Measurements from ENCODE around the gene DEFB114. TPM values are rescaled to one million over a fixed set of nuclear protein-coding genes. Genes with fewer than 3 reads are reported as not detected.
"Not testable (repeated sequence)": the region's sequence is repeated elsewhere in the genome, so short reads cannot be mapped to it uniquely, and the experiment has no call there.

The DEFB114 gene
- total RNA-seq, 1 experiment from 2014 or later, result not detected

GRCh38 chr6:49951926-49952325 is 12.0 kb downstream of the DEFB114 start:
- H3K27me3 ChIP-seq (ENCODE audit: low read length), result no peaks in the 10 kb centered on the region
- DNase-seq, result no peak
- H3K27ac ChIP-seq (ENCODE audit: low read length), result no peak overlapping the region
- H3K36me3 ChIP-seq (ENCODE audit: insufficient read depth, low read length), result no peaks in the 10 kb centered on the region
- peaks cover 11% of the 10 kb centered on the region for H3K9me3 ChIP-seq (ENCODE audit: low read length)
- H3K9ac ChIP-seq (ENCODE audit: low read length), result no peak overlapping the region
- no peaks in the 10 kb centered on the region for H4K20me1 ChIP-seq (ENCODE audit: insufficient read depth, low read depth, low read length)
- no peak overlapping the region for H2AFZ ChIP-seq (ENCODE audit: low read length)
- H3K79me2 ChIP-seq (ENCODE audit: low read length), result no peaks in the 10 kb centered on the region
- H3K4me3 ChIP-seq (ENCODE audit: low read length), result no peak overlapping the region
- H3K9me2 ChIP-seq (replicated peaks; ENCODE audit: insufficient read depth, low read length), result no peaks in the 10 kb centered on the region
- H3K4me2 ChIP-seq (ENCODE audit: low read depth, low read length, poor library complexity, severe bottlenecking), result no peak overlapping the region
- no peaks in the 10 kb centered on the region for H3K4me1 ChIP-seq (ENCODE audit: low read length)

GRCh38 chr6:49950415-49950751 is 13.6 kb downstream of the DEFB114 start:
- H3K9ac ChIP-seq (ENCODE audit: low read length), result no peak overlapping the region
- H3K27me3 ChIP-seq (ENCODE audit: low read length), result no peaks in the 10 kb centered on the region
- H3K9me2 ChIP-seq (replicated peaks; ENCODE audit: insufficient read depth, low read length), result no peaks in the 10 kb centered on the region
- no peak overlapping the region for H3K27ac ChIP-seq (ENCODE audit: low read length)
- peaks cover 11% of the 10 kb centered on the region for H3K9me3 ChIP-seq (ENCODE audit: low read length)
- no peaks in the 10 kb centered on the region for H3K79me2 ChIP-seq (ENCODE audit: low read length)
- no peak overlapping the region for H3K4me2 ChIP-seq (ENCODE audit: low read depth, low read length, poor library complexity, severe bottlenecking)
- H3K36me3 ChIP-seq (ENCODE audit: insufficient read depth, low read length), result no peaks in the 10 kb centered on the region
- no peaks in the 10 kb centered on the region for H3K4me1 ChIP-seq (ENCODE audit: low read length)
- DNase-seq, result no peak
- H4K20me1 ChIP-seq (ENCODE audit: insufficient read depth, low read depth, low read length), result no peaks in the 10 kb centered on the region
- H3K4me3 ChIP-seq (ENCODE audit: low read length), result no peak overlapping the region
- H2AFZ ChIP-seq (ENCODE audit: low read length), result no peak overlapping the region

- no peaks in the 10 kb centered on the region for H4K20me1 ChIP-seq (ENCODE audit: insufficient read depth, low read depth, low read length)
- H3K9ac ChIP-seq (ENCODE audit: low read length), result no peak overlapping the region
- no peaks in the 10 kb centered on the region for H3K79me2 ChIP-seq (ENCODE audit: low read length)
- H3K9me3 ChIP-seq (ENCODE audit: low read length), result peaks cover 13% of the 10 kb centered on the region
- no peaks in the 10 kb centered on the region for H3K27me3 ChIP-seq (ENCODE audit: low read length)
- H3K9me2 ChIP-seq (replicated peaks; ENCODE audit: insufficient read depth, low read length), result no peaks in the 10 kb centered on the region
- no peaks in the 10 kb centered on the region for H3K36me3 ChIP-seq (ENCODE audit: insufficient read depth, low read length)
- no peak overlapping the region for H3K4me3 ChIP-seq (ENCODE audit: low read length)
- H3K4me2 ChIP-seq (ENCODE audit: low read depth, low read length, poor library complexity, severe bottlenecking), result no peak overlapping the region
- no peak for DNase-seq
- no peak overlapping the region for H2AFZ ChIP-seq (ENCODE audit: low read length)
- no peak overlapping the region for H3K27ac ChIP-seq (ENCODE audit: low read length)
- H3K4me1 ChIP-seq (ENCODE audit: low read length), result no peaks in the 10 kb centered on the region
These were observed 14.9 kb downstream of the DEFB114 start for GRCh38 chr6:49949062-49949461.

- H2AFZ ChIP-seq (ENCODE audit: low read length), result no peak overlapping the region
- H3K9me2 ChIP-seq (replicated peaks; ENCODE audit: insufficient read depth, low read length), result no peaks in the 10 kb centered on the region
- DNase-seq, result no peak
- H3K79me2 ChIP-seq (ENCODE audit: low read length), result no peaks in the 10 kb centered on the region
- H3K4me1 ChIP-seq (ENCODE audit: low read length), result no peaks in the 10 kb centered on the region
- no peaks in the 10 kb centered on the region for H4K20me1 ChIP-seq (ENCODE audit: insufficient read depth, low read depth, low read length)
- no peaks in the 10 kb centered on the region for H3K36me3 ChIP-seq (ENCODE audit: insufficient read depth, low read length)
- H3K27ac ChIP-seq (ENCODE audit: low read length), result no peak overlapping the region
- H3K9ac ChIP-seq (ENCODE audit: low read length), result no peak overlapping the region
- H3K27me3 ChIP-seq (ENCODE audit: low read length), result no peaks in the 10 kb centered on the region
- H3K4me2 ChIP-seq (ENCODE audit: low read depth, low read length, poor library complexity, severe bottlenecking), result no peak overlapping the region
- no peak overlapping the region for H3K4me3 ChIP-seq (ENCODE audit: low read length)
- peaks cover 13% of the 10 kb centered on the region for H3K9me3 ChIP-seq (ENCODE audit: low read length)
These were observed 17.1 kb downstream of the DEFB114 start for GRCh38 chr6:49946835-49947234.

GRCh38 chr6:49944068-49944467 is 19.9 kb downstream of the DEFB114 start:
- H3K27ac ChIP-seq (ENCODE audit: low read length); H3K79me2 ChIP-seq (ENCODE audit: low read length); H2AFZ ChIP-seq (ENCODE audit: low read length); H3K27me3 ChIP-seq (ENCODE audit: low read length); H3K4me2 ChIP-seq (ENCODE audit: low read depth, low read length, poor library complexity, severe bottlenecking); H3K36me3 ChIP-seq (ENCODE audit: insufficient read depth, low read length); H3K9ac ChIP-seq (ENCODE audit: low read length); H3K9me2 ChIP-seq (replicated peaks; ENCODE audit: insufficient read depth, low read length); H3K4me3 ChIP-seq (ENCODE audit: low read length); H4K20me1 ChIP-seq (ENCODE audit: insufficient read depth, low read depth, low read length); H3K4me1 ChIP-seq (ENCODE audit: low read length); DNase-seq: not testable (repeated sequence)
- H3K9me3 ChIP-seq (ENCODE audit: low read length), result peaks cover 12% of the 10 kb centered on the region

GRCh38 chr6:49939993-49940498 is 23.9 kb downstream of the DEFB114 start:
- Histone ChIP-seq H3K9ac (ENCODE audit: low read length) (no peak overlapping the region), H3K79me2 (ENCODE audit: low read length) (no peaks in the 10 kb centered on the region), H3K9me3 (ENCODE audit: low read length) (peaks cover 2% of the 10 kb centered on the region; the same call in 1 of the 2 replicates), H2AFZ (ENCODE audit: low read length) (no peak overlapping the region), H3K9me2 (replicated peaks; ENCODE audit: insufficient read depth, low read length) (no peaks in the 10 kb centered on the region), H3K36me3 (ENCODE audit: insufficient read depth, low read length) (no peaks in the 10 kb centered on the region), H3K27me3 (ENCODE audit: low read length) (no peaks in the 10 kb centered on the region), H4K20me1 (ENCODE audit: insufficient read depth, low read depth, low read length) (no peaks in the 10 kb centered on the region), H3K4me1 (ENCODE audit: low read length) (no peaks in the 10 kb centered on the region), H3K4me2 (ENCODE audit: low read depth, low read length, poor library complexity, severe bottlenecking) (no peak overlapping the region), H3K4me3 (ENCODE audit: low read length) (no peak overlapping the region), H3K27ac (ENCODE audit: low read length) (no peak overlapping the region)
- no peak for DNase-seq

- no peaks in the 10 kb centered on the region for H3K9me2 ChIP-seq (replicated peaks; ENCODE audit: insufficient read depth, low read length)
- no peaks in the 10 kb centered on the region for H3K27me3 ChIP-seq (ENCODE audit: low read length)
- no peak for DNase-seq
- no peaks in the 10 kb centered on the region for H4K20me1 ChIP-seq (ENCODE audit: insufficient read depth, low read depth, low read length)
- H3K4me2 ChIP-seq (ENCODE audit: low read depth, low read length, poor library complexity, severe bottlenecking), result no peak overlapping the region
- no peak overlapping the region for H3K27ac ChIP-seq (ENCODE audit: low read length)
- H3K36me3 ChIP-seq (ENCODE audit: insufficient read depth, low read length), result no peaks in the 10 kb centered on the region
- H3K9ac ChIP-seq (ENCODE audit: low read length), result no peak overlapping the region
- H3K9me3 ChIP-seq (ENCODE audit: low read length), result no peaks in the 10 kb centered on the region
- H3K79me2 ChIP-seq (ENCODE audit: low read length), result no peaks in the 10 kb centered on the region
- H3K4me1 ChIP-seq (ENCODE audit: low read length), result no peaks in the 10 kb centered on the region
- no peak overlapping the region for H2AFZ ChIP-seq (ENCODE audit: low read length)
- no peak overlapping the region for H3K4me3 ChIP-seq (ENCODE audit: low read length)
These were observed 26.2 kb downstream of the DEFB114 start for GRCh38 chr6:49937811-49938210.

GRCh38 chr6:49937017-49937416 is 26.9 kb downstream of the DEFB114 start:
- Histone ChIP-seq H3K9me2 (replicated peaks; ENCODE audit: insufficient read depth, low read length) (no peaks in the 10 kb centered on the region), H3K9ac (ENCODE audit: low read length) (no peak overlapping the region), H3K79me2 (ENCODE audit: low read length) (no peaks in the 10 kb centered on the region), H3K36me3 (ENCODE audit: insufficient read depth, low read length) (no peaks in the 10 kb centered on the region), H3K9me3 (ENCODE audit: low read length) (no peaks in the 10 kb centered on the region), H3K27ac (ENCODE audit: low read length) (no peak overlapping the region), H3K4me1 (ENCODE audit: low read length) (no peaks in the 10 kb centered on the region), H3K27me3 (ENCODE audit: low read length) (no peaks in the 10 kb centered on the region), H2AFZ (ENCODE audit: low read length) (no peak overlapping the region), H3K4me3 (ENCODE audit: low read length) (no peak overlapping the region), H3K4me2 (ENCODE audit: low read depth, low read length, poor library complexity, severe bottlenecking) (no peak overlapping the region), H4K20me1 (ENCODE audit: insufficient read depth, low read depth, low read length) (no peaks in the 10 kb centered on the region)
- DNase-seq, result no peak

- no peaks in the 10 kb centered on the region for H3K27me3 ChIP-seq (ENCODE audit: low read length)
- H3K79me2 ChIP-seq (ENCODE audit: low read length), result no peaks in the 10 kb centered on the region
- H3K27ac ChIP-seq (ENCODE audit: low read length), result no peak overlapping the region
- no peak overlapping the region for H2AFZ ChIP-seq (ENCODE audit: low read length)
- H3K9ac ChIP-seq (ENCODE audit: low read length), result no peak overlapping the region
- no peaks in the 10 kb centered on the region for H3K9me2 ChIP-seq (replicated peaks; ENCODE audit: insufficient read depth, low read length)
- H3K4me3 ChIP-seq (ENCODE audit: low read length), result no peak overlapping the region
- no peaks in the 10 kb centered on the region for H3K9me3 ChIP-seq (ENCODE audit: low read length)
- H4K20me1 ChIP-seq (ENCODE audit: insufficient read depth, low read depth, low read length), result no peaks in the 10 kb centered on the region
- DNase-seq, result no peak
- H3K36me3 ChIP-seq (ENCODE audit: insufficient read depth, low read length), result no peaks in the 10 kb centered on the region
- no peaks in the 10 kb centered on the region for H3K4me1 ChIP-seq (ENCODE audit: low read length)
- no peak overlapping the region for H3K4me2 ChIP-seq (ENCODE audit: low read depth, low read length, poor library complexity, severe bottlenecking)
These were observed 28.6 kb downstream of the DEFB114 start for GRCh38 chr6:49935387-49935786.

All from Karpas-422 (cell line).